Fibroblast of the aortic adventitia (primary cell): ENCODE measurements around the gene ITIH5. TPM values are rescaled to one million over a fixed set of nuclear protein-coding genes. Genes with fewer than 3 reads are reported as not detected.

ENCODE experiments used
- DNase-seq: peaks from one replicate; pipeline ENCODE4 v3.0.0-alpha.2; 2010; ENCODE audit warnings: low read depth
- H3K4me3 ChIP-seq: 2 replicates; pipeline ENCODE4 v1.5.1; 2011; ENCODE audit warnings: low read depth, mild to moderate bottlenecking, control low read depth, low read length, moderate library complexity
- CTCF ChIP-seq: IDR thresholded peaks from 2 replicates; pipeline ENCODE4 v1.5.1; 2011; ENCODE audit warnings: mild to moderate bottlenecking, low read length, control low read depth, inconsistent platforms; ENCODE audit not compliant: insufficient read depth
- total RNA-seq: library from RNA; depleted of rRNA; stranded (reverse); fragments of >200 nt; gene quantifications from 2 replicates; pipeline ENCODE4 v1.2.3, GENCODE V29; 2012; ENCODE audit warnings: low replicate concordance

Gene ITIH5
- total RNA-seq, 1 donor = 0.09 TPM

GRCh38 chr10:7563368-7563767, 103.4 kb downstream of the ITIH5 start:
- no peak for TF ChIP-seq CTCF
- no peak overlapping the region for H3K4me3 ChIP-seq
- peak; percentile 51 for DNase-seq

GRCh38 chr10:7561985-7562384, 104.8 kb downstream of the ITIH5 start:
- no peak for TF ChIP-seq CTCF
- no peak overlapping the region for H3K4me3 ChIP-seq
- DNase-seq = no peak

- peak; percentile 25 for DNase-seq
- TF ChIP-seq CTCF = no peak
- H3K4me3 ChIP-seq = no peak overlapping the region
Measured at GRCh38 chr10:7561216-7561893, 105.4 kb downstream of the ITIH5 start.

- TF ChIP-seq CTCF = no peak
- no peak for DNase-seq
- H3K4me3 ChIP-seq = no peak overlapping the region
Measured at GRCh38 chr10:7560519-7560918, 106.2 kb downstream of the ITIH5 start.

GRCh38 chr10:7559386-7559785, 107.4 kb downstream of the ITIH5 start:
- TF ChIP-seq CTCF = no peak
- H3K4me3 ChIP-seq = no peak overlapping the region
- no peak for DNase-seq

- TF ChIP-seq CTCF = no peak
- DNase-seq = no peak
- H3K4me3 ChIP-seq = no peak overlapping the region
Measured at GRCh38 chr10:7558036-7558435, 108.7 kb downstream of the ITIH5 start.

- no peak for DNase-seq
- no peak overlapping the region for H3K4me3 ChIP-seq
- no peak for TF ChIP-seq CTCF
Measured at GRCh38 chr10:7553531-7553930, 113.2 kb downstream of the ITIH5 start.
